K562 (cell line): ENCODE measurements around the gene THAP2. TPM values are rescaled to one million over a fixed set of nuclear protein-coding genes. Genes with fewer than 3 reads are reported as not detected.

Source experiments
- ATAC-seq: fragments of 200-7000 bp; cut with Tn5 transposase; 3 replicates; pipeline ENCODE4 v1.9.1; 2020; ENCODE audit warnings: moderate library complexity
- BruUV-seq: library from RNA; stranded (reverse); fragments of 400-500 nt; replicated peaks from 2 replicates; lab custom pipeline; 2021; lab: Mats Ljungman, UMichigan
- CTCF ChIA-PET: fragments of 300-600 bp; formaldehyde crosslinking; extraction: SDS; loops from one replicate; lab custom pipeline; 2021; ENCODE audit warnings: low intra/inter-chr PET ratio; lab: Yijun Ruan, JAX
- POLR2A ChIA-PET: fragments of 300-600, 350-650 bp; sonication (Branson Sonifier 250); formaldehyde crosslinking; extraction: SDS; loops from one replicate; lab custom pipeline; 2021; ENCODE audit warnings: antibody characterized with exemption, inconsistent platforms; lab: Yijun Ruan, JAX
- DNase-seq, 4 experiments: peaks; one replicate each; pipeline versions ENCODE4 v3.0.0 to v3.0.0-alpha.2; 2011 to 2018; ENCODE audit warnings: low spot score in 3 of 4, mixed read lengths in 3 of 4; ENCODE audit errors: extremely low read depth in 1 of 4
- FAIRE-seq: peaks from 2 replicates; lab custom pipeline; 2011; peaks lifted over from hg19 to GRCh38; lab: Jason Lieb, UNC
- H2AFZ ChIP-seq: 2 replicates; pipeline ENCODE4 v1.6.0; 2011; ENCODE audit warnings: low read depth, low read length, control low read depth, inconsistent platforms
- H3K27ac ChIP-seq: fragments of 200-600 bp; 3 replicates; pipeline ENCODE4 v1.8.0; 2011; ENCODE audit warnings: low read depth, mild to moderate bottlenecking, control low read depth, inconsistent platforms, low read length, moderate library complexity, mixed read lengths; ENCODE audit errors: extremely low read depth
- H3K27me3 ChIP-seq, 2 experiments: fragments of 300-600 bp in 1 of 2; 2 replicates in 1 of 2; 3 replicates in 1 of 2; pipeline versions ENCODE4 v1.6.0 to v1.8.0; 2011; ENCODE audit warnings: inconsistent platforms in 2 of 2, low read length in 2 of 2, mild to moderate bottlenecking in 1 of 2, mixed read lengths in 1 of 2, moderate library complexity in 1 of 2; ENCODE audit not compliant: control insufficient read depth in 2 of 2, insufficient read depth in 2 of 2
- H3K36me3 ChIP-seq: fragments of 300-600 bp; 3 replicates; pipeline ENCODE4 v1.8.0; 2011; ENCODE audit warnings: mild to moderate bottlenecking, low read length, inconsistent platforms; ENCODE audit not compliant: control insufficient read depth, insufficient read depth
- H3K4me1 ChIP-seq, 2 experiments: fragments of 200-600 bp in 1 of 2; replicated peaks in 1 of 2; 2 replicates in 1 of 2; 3 replicates in 1 of 2; pipeline versions ENCODE4 v1.5.1 to v1.8.0; 2011; ENCODE audit warnings: inconsistent platforms in 2 of 2, low read length in 2 of 2, mild to moderate bottlenecking in 1 of 2, mixed read lengths in 1 of 2, moderate library complexity in 1 of 2; ENCODE audit not compliant: control insufficient read depth in 2 of 2, insufficient read depth in 2 of 2
- H3K4me2 ChIP-seq: 2 replicates; pipeline ENCODE4 v1.6.1; 2011; ENCODE audit warnings: low read length, control low read depth, inconsistent platforms, mixed read lengths; ENCODE audit not compliant: insufficient read depth
- H3K4me3 ChIP-seq: fragments of 200-600 bp; sonication (generic), shearing (Covaris generic); 2 replicates; pipeline ENCODE4 v1.5.1; 2016; ENCODE audit warnings: control low read depth, inconsistent platforms
- H3K79me2 ChIP-seq: fragments of 200-600 bp; 3 replicates; pipeline ENCODE4 v1.8.0; 2011; ENCODE audit warnings: low read length, inconsistent platforms; ENCODE audit not compliant: control insufficient read depth, insufficient read depth
- H3K9ac ChIP-seq, 2 experiments: 2 replicates each; pipeline versions ENCODE4 v1.6.0 to v1.6.1; 2011; ENCODE audit warnings: low read depth in 2 of 2, low read length in 2 of 2, control low read depth in 1 of 2, inconsistent platforms in 1 of 2, mild to moderate bottlenecking in 1 of 2, mixed read lengths in 1 of 2; ENCODE audit not compliant: insufficient read depth in 1 of 2
- H3K9me1 ChIP-seq: one replicate; pipeline ENCODE4 v1.6.0; 2011; ENCODE audit warnings: inconsistent platforms, mild to moderate bottlenecking, low read length, moderate library complexity; ENCODE audit not compliant: control insufficient read depth, insufficient read depth
- H3K9me3 ChIP-seq: replicated peaks from 2 replicates; pipeline ENCODE4 v1.5.1; 2011; ENCODE audit warnings: low read depth, low read length, inconsistent platforms; ENCODE audit not compliant: control insufficient read depth, insufficient read depth
- H4K20me1 ChIP-seq: replicated peaks from 2 replicates; pipeline ENCODE4 v1.6.1; 2011; ENCODE audit warnings: low read length, inconsistent platforms, mixed read lengths; ENCODE audit not compliant: control insufficient read depth, insufficient read depth
- AFF1 ChIP-seq, 2 experiments: fragments of 450-650 bp; IDR thresholded peaks; 2 replicates each; pipeline ENCODE4 v1.6.1; 2018; ENCODE audit warnings: mild to moderate bottlenecking in 2 of 2, low read depth in 1 of 2; ENCODE audit not compliant: partially characterized antibody in 2 of 2
- CHD1 ChIP-seq: fragments of 200-600 bp; sonication (generic); IDR thresholded peaks from one replicate; pipeline ENCODE4 v1.6.1; 2012; ENCODE audit warnings: mild to moderate bottlenecking, moderate library complexity, low read length, inconsistent platforms
- HOXB6 ChIP-seq: fragments of 250-450 bp; sonication (Bioruptor Pico); IDR thresholded peaks from 2 replicates; pipeline ENCODE4 v1.5.1; 2022; ENCODE audit warnings: mild to moderate bottlenecking, borderline replicate concordance
- KAT2B ChIP-seq: IDR thresholded peaks from one replicate; pipeline ENCODE4 v1.6.1; 2012; ENCODE audit warnings: low read depth, mild to moderate bottlenecking, control low read depth, inconsistent platforms, low read length, moderate library complexity
- MEF2A ChIP-seq: IDR thresholded peaks from 2 replicates; pipeline ENCODE4 v1.6.1; 2011; ENCODE audit warnings: low read depth, mild to moderate bottlenecking, low read length, moderate library complexity; ENCODE audit not compliant: control insufficient read depth
- NUFIP1 ChIP-seq: fragments of 450-650 bp; IDR thresholded peaks from 2 replicates; pipeline ENCODE4 v1.6.1; 2018; ENCODE audit not compliant: partially characterized antibody
- PURB ChIP-seq: sonication (generic); formaldehyde crosslinking; IDR thresholded peaks from 2 replicates; pipeline ENCODE4 v1.9.0; 2021; ENCODE audit warnings: low read depth, mild to moderate bottlenecking, missing genetic modification reagents
- ZBED1 ChIP-seq: IDR thresholded peaks from 2 replicates; pipeline ENCODE4 v1.6.1; 2014
- ZBTB17 ChIP-seq: fragments of 450-650 bp; formaldehyde crosslinking; IDR thresholded peaks from 2 replicates; pipeline ENCODE4 v1.4.0; 2020; ENCODE audit warnings: mild to moderate bottlenecking
- ZNF41 ChIP-seq: fragments of 250-450 bp; sonication (Bioruptor Pico); conservative IDR thresholded peaks from 2 replicates; pipeline ENCODE4 v1.4.0; 2020; ENCODE audit warnings: mild to moderate bottlenecking
- ZNF551 ChIP-seq: fragments of 250-450 bp; sonication (Bioruptor Pico); IDR thresholded peaks from 2 replicates; pipeline ENCODE4 v1.5.0; 2021; ENCODE audit warnings: mild to moderate bottlenecking, moderate library complexity
- WGBS: fragments of 100-300 bp; shearing (Covaris generic); methylation state at CpG from one replicate; pipeline ENCODE4 v1.1.6; 2016; ENCODE audit warnings: low coverage, mixed read lengths; ENCODE audit not compliant: insufficient coverage; ENCODE audit errors: missing lambda C conversion rate; 5-methylcytosine and 5-hydroxymethylcytosine counted together
- in situ Hi-C: fragments of 300-500 bp; cut with MboI; formaldehyde crosslinking; loops from 4 replicates; pipeline ENCODE4 v1.15.0; 2018; ENCODE audit warnings: inconsistent platforms, mixed read lengths
- intact Hi-C: fragments of 100-400 bp; cut with micrococcal nuclease; formaldehyde crosslinking; loops from 2 replicates; pipeline ENCODE4 v1.14.2; 2022
- polyA plus RNA-seq, 8 experiments: library from polyadenylated mRNA; depleted of rRNA in 4 of 8; stranded (reverse) in 5 of 8; unstranded in 3 of 8; fragments of >200 nt; fragmentation: Nextera tagmentation in 2 of 8; fragmentation: Illumina TruSeq in 1 of 8; extraction: Ambion mirVana in 2 of 8; extraction: Trizol in 1 of 8; gene quantifications; 2 replicates each; pipeline versions ENCODE4 v1.2.1 to v1.2.3, GENCODE V29; 2011 to 2014; ENCODE audit warnings: inconsistent platforms in 1 of 8, missing spikeins in 1 of 8
- total RNA-seq, 7 experiments: library from RNA; depleted of rRNA in 6 of 7; stranded (reverse); fragments of >200 nt in 6 of 7; fragmentation: Illumina TruSeq in 2 of 7; extraction: Trizol in 2 of 7; gene quantifications; 2 replicates each; pipeline versions ENCODE4 v1.2.1 to v1.2.3, GENCODE V29; 2011 to 2021; ENCODE audit warnings: low replicate concordance in 1 of 7
- TF ChIP-seq, protein P1 (sequence below): sonication (generic); formaldehyde crosslinking; IDR thresholded peaks from 2 replicates; pipeline ENCODE4 v1.8.0; 2022; ENCODE audit warnings: missing genetic modification reagents, mild to moderate bottlenecking, moderate library complexity, borderline replicate concordance
- TF ChIP-seq, protein P2 (sequence below): sonication (generic); formaldehyde crosslinking; IDR thresholded peaks from 2 replicates; pipeline ENCODE4 v1.8.0; 2023; ENCODE audit warnings: missing genetic modification reagents, mild to moderate bottlenecking, borderline replicate concordance

The THAP2 gene
- total and polyA plus RNA-seq, 9 of the 15 experiments (the other 6 are each of a cell fraction or from before 2014, with no cell fraction given): 1.8 to 18.9 (median 7.3) TPM

DNA sequence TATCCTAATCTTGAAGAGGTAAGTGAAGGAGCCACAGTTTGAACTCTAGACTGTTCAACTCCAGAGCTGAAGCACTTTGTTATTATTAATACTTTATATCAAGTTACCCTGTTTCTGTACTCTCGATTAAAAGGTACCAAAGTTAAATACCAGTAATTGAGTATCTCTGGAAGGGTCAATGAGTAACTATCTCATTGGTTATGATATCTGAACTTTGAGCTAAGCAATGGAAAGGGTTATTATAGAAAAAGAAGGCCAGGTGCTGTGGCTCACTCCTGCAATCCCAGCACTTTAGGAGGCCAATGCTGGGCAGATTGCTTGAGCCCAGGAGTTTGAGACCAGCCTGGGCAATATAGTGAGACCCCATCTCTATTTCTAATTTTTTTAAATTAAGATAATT lies 31.7 kb downstream of the THAP2 start:
- ATAC-seq: no peak
- no peaks in the 10 kb centered on the region for H4K20me1 ChIP-seq
- no peak overlapping the region for H3K9ac ChIP-seq
- no peak overlapping the region for H3K4me2 ChIP-seq
- no peaks in the 10 kb centered on the region for H3K27me3 ChIP-seq
- ChIA-PET POLR2A (interaction anchor here (1.8 to 2.7 kb wide), 3 partner anchors 10 to 12 kb away, joined by 3 to 10 read pairs (median 6); partner anchors contain the start of gene TMEM19), CTCF (no interaction called here)
- 75% methylated on average over 1 of the region's 1 CpG for WGBS
- FAIRE-seq: no peak
- no peak for DNase-seq
- H3K79me2 ChIP-seq: no peaks in the 10 kb centered on the region
- H3K4me3 ChIP-seq: no peak overlapping the region
- no peak overlapping the region for H2AFZ ChIP-seq
- H3K9me3 ChIP-seq: no peaks in the 10 kb centered on the region
- H3K9me1 ChIP-seq: no peaks in the 10 kb centered on the region
- intact Hi-C loops: no loop called here
- in situ Hi-C loops: no loop called here
- BruUV-seq: no TSS peak
- H3K36me3 ChIP-seq: peaks cover 16% of the 10 kb centered on the region; the same call in 2 of the 3 replicates
- H3K27ac ChIP-seq: no peak overlapping the region
- H3K4me1 ChIP-seq: no peaks in the 10 kb centered on the region
- no peak for TF ChIP-seq KAT2B
- no peak for TF ChIP-seq HOXB6
- TF ChIP-seq ZBTB17 (CRISPR knock-in tag): no peak
- no peak for TF ChIP-seq PURB (CRISPR knock-in tag)
- no peak for TF ChIP-seq AFF1 (IDR thresholded peaks at IDR 0.05; ENCODE audit: low read depth in 1 of 2, partially characterized antibody in 2 of 2)
- TF ChIP-seq MEF2A: no peak
- TF ChIP-seq, protein P1, sequence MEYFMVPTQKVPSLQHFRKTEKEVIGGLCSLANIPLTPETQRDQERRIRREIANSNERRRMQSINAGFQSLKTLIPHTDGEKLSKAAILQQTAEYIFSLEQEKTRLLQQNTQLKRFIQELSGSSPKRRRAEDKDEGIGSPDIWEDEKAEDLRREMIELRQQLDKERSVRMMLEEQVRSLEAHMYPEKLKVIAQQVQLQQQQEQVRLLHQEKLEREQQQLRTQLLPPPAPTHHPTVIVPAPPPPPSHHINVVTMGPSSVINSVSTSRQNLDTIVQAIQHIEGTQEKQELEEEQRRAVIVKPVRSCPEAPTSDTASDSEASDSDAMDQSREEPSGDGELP (CRISPR knock-in tag): no peak
- TF ChIP-seq ZNF551: no peak
- TF ChIP-seq CHD1: no peak
- TF ChIP-seq ZBED1: no peak
- TF ChIP-seq NUFIP1: no peak
- TF ChIP-seq ZNF41 (CRISPR knock-in tag): no peak
- TF ChIP-seq, protein P2, sequence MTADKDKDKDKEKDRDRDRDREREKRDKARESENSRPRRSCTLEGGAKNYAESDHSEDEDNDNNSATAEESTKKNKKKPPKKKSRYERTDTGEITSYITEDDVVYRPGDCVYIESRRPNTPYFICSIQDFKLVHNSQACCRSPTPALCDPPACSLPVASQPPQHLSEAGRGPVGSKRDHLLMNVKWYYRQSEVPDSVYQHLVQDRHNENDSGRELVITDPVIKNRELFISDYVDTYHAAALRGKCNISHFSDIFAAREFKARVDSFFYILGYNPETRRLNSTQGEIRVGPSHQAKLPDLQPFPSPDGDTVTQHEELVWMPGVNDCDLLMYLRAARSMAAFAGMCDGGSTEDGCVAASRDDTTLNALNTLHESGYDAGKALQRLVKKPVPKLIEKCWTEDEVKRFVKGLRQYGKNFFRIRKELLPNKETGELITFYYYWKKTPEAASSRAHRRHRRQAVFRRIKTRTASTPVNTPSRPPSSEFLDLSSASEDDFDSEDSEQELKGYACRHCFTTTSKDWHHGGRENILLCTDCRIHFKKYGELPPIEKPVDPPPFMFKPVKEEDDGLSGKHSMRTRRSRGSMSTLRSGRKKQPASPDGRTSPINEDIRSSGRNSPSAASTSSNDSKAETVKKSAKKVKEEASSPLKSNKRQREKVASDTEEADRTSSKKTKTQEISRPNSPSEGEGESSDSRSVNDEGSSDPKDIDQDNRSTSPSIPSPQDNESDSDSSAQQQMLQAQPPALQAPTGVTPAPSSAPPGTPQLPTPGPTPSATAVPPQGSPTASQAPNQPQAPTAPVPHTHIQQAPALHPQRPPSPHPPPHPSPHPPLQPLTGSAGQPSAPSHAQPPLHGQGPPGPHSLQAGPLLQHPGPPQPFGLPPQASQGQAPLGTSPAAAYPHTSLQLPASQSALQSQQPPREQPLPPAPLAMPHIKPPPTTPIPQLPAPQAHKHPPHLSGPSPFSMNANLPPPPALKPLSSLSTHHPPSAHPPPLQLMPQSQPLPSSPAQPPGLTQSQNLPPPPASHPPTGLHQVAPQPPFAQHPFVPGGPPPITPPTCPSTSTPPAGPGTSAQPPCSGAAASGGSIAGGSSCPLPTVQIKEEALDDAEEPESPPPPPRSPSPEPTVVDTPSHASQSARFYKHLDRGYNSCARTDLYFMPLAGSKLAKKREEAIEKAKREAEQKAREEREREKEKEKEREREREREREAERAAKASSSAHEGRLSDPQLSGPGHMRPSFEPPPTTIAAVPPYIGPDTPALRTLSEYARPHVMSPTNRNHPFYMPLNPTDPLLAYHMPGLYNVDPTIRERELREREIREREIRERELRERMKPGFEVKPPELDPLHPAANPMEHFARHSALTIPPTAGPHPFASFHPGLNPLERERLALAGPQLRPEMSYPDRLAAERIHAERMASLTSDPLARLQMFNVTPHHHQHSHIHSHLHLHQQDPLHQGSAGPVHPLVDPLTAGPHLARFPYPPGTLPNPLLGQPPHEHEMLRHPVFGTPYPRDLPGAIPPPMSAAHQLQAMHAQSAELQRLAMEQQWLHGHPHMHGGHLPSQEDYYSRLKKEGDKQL (CRISPR knock-in tag): no peak
